NB4 (cell line): ENCODE data around the gene MRPL47.
"Not testable (repeated sequence)": the region's sequence is repeated elsewhere in the genome, so short reads cannot be mapped to it uniquely, and the experiment has no call there.

Experiments
- DNase-seq: peaks from one replicate; pipeline ENCODE4 v3.0.0; 2010; ENCODE audit warnings: low read depth
- H3K4me3 ChIP-seq: one replicate; pipeline ENCODE4 v1.5.1; 2011; ENCODE audit warnings: mild to moderate bottlenecking, low read depth, low read length, moderate library complexity
- CTCF ChIP-seq: IDR thresholded peaks from one replicate; pipeline ENCODE4 v1.5.1; 2012; ENCODE audit warnings: low read depth, low read length
- MYC ChIP-seq: IDR thresholded peaks from 2 replicates; pipeline ENCODE4 v1.6.1; 2011; ENCODE audit warnings: low read depth, low read length
- POLR2A ChIP-seq: IDR thresholded peaks from 2 replicates; pipeline ENCODE4 v1.6.1; 2011; ENCODE audit warnings: mild to moderate bottlenecking; ENCODE audit not compliant: insufficient read length; ENCODE audit errors: extremely low read depth
- TF ChIP-seq, protein P1 (sequence below): IDR thresholded peaks from 2 replicates; pipeline ENCODE4 v1.6.1; 2011; ENCODE audit warnings: low read depth, low read length

Gene MRPL47

DNA sequence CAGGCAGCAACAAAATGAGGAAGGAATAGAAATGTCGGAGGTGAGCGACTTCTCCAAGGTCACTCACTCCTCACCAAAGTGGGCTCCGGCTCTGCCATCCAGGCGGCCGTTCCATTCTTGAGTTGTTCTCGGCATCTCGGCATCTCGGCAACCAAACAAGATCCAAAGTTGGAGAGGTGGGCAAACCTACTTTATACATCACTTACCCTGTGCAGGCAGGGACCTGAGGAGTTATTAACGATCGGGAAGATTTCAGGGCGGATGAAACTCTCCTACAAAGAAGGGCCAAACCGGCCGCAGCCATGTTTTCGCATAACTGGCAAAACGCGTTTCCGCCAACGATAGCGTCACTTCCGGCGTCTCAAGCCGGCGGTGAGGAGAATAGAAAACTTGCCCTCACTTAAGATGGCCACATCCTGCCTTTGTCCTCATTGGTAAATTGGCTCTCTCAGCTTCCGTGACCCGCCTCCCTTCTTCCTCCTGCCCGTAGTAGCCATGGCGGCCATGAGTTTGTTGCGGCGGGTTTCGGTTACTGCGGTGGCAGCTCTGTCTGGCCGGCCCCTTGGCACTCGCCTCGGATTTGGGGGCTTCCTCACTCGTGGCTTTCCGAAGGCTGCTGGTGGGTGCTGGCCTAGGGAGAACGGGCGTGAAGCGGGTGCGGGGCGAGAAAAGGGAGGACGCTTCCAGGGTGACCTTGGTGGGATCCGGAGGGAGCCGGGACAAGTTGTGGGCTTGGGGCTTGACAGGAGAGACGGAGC is at the start of gene MRPL47, which contains the start of gene NDUFB5:
TSS of gene MRPL47 (minus strand) at position 318 of the 758 bp plus-strand sequence. CDS start at position 304, 14 bp downstream.
TSS of gene NDUFB5 (plus strand) at position 474 of the 758 bp plus-strand sequence. CDS start at position 496, 22 bp downstream.
- peak; percentile 97 for DNase-seq
- peak within 1 kb of the TSS; percentile 97 for H3K4me3 ChIP-seq
- TF ChIP-seq POLR2A (peak; percentile 86), MYC (peak; percentile 58), CTCF (no peak)
- TF ChIP-seq, protein P1, sequence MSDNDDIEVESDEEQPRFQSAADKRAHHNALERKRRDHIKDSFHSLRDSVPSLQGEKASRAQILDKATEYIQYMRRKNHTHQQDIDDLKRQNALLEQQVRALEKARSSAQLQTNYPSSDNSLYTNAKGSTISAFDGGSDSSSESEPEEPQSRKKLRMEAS, result 0 out of 2 replicates have a peak, but pooled peaks have one; percentile 33

DNA sequence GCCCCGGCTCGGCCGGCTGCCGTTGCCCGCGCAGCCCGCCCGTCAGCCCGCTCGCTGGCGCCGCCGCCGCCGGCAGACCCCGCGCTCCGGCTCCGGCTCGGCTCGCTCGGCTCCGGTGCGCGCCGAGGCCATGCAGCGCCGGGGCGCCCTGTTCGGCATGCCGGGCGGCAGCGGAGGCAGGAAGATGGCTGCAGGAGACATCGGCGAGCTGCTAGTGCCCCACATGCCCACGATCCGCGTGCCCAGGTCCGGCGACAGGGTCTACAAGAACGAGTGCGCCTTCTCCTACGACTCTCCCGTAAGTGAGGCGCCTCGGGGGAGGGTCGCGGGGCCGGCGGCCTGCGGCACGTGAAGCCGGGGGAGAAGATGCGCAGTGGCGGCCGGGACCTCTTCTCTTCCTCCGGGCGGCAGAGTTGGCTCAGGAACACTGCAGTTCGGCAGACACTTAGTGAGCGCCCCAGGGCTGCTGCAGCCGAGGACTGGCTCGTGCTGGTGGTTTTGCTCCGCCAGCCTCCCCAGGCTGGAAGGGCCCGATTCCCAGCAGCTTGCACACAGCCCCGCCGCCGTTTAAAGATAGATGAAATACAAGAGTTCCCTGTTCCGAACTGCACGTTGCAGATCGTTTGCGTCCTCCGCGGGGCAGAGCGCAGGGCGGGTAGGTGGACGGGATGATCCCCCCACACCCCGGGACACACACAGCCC is 48.8 kb upstream of the MRPL47 start:
- peak; percentile 87 for DNase-seq
- peak overlapping the region; percentile 72 for H3K4me3 ChIP-seq
- TF ChIP-seq, protein P1, result peak; percentile 70
- TF ChIP-seq POLR2A (peak; percentile 33), CTCF (no peak), MYC (peak; percentile 65)

DNA sequence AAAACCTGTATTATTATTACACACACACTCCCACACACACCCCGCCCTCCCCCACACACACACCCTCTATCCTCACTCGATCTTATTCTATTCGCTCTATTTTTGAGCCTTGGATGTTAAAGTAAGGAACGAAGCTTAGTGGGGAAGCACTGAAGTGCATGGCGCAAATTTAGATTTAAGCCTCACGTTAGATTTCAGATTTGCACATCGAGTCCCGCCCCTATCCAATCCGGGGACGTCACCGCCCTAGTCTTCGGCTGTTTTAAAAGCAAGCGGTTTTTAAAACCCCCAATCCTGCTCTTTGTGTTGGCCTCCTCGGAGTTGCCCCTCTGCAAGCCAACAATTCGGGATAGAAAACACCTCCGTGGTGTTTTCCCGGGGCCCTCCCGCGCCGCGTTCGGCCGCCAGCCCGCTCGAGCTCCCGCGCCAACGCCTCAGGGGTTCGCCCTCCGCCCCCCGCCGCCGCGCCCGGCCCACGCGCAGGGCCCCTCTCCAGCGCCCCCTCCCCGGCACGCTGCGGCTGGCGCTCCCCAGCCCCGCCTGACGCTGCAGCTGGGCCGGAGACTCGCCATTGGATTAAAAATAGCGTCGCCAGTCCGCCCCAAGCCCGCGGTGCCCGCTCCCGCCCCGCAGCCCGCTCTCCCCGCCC is 48.1 kb upstream of the MRPL47 start, which contains the start of gene USP13:
TSS of gene USP13 (plus strand) at position 594 of the 649 bp plus-strand sequence. CDS start 186 bp downstream, outside the sequence.
- H3K4me3 ChIP-seq, result peak within 1 kb of the TSS; percentile 72
- peak; percentile 82 for DNase-seq
- no peak for TF ChIP-seq POLR2A
- TF ChIP-seq MYC, result peak; percentile 51

- TF ChIP-seq POLR2A, result no peak
- no peak for TF ChIP-seq CTCF
- TF ChIP-seq, protein P1, result no peak
- no peak for TF ChIP-seq MYC
- DNase-seq, result no peak
- H3K4me3 ChIP-seq, result peak overlapping the region; percentile 58
Measured at GRCh38 chr3:179651687-179652446, 47.4 kb upstream of the MRPL47 start.

DNA sequence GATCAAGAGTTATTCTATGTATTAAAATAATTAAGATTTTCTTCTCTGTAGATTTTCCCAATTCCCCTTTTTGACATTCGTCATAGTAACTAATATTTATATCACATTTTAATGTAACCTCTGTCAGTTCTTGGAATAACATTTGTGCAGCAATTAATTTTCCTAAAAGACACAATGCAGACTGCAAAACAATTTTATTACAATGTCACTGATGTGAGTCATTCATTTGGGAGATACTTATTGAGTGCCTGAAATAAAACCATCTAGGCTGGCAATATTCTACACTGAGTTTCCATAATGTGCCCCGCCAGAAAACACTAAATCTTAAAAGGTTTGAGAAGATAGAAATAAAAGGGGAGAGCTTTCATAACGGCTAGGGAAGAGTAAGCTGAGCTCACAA is 41.7 kb upstream of the MRPL47 start:
- TF ChIP-seq POLR2A (no peak), MYC (no peak), CTCF (no peak)
- TF ChIP-seq, protein P1, result no peak
- DNase-seq, result no peak
- H3K4me3 ChIP-seq, result no peak overlapping the region

- DNase-seq, H3K4me3 ChIP-seq: not testable (repeated sequence)
Measured at GRCh38 chr3:179643837-179644236, 39.4 kb upstream of the MRPL47 start.
